ENCODE data around the gene MAPK6. TPM values are rescaled to one million over a fixed set of nuclear protein-coding genes. Genes with fewer than 3 reads are reported as not detected.

MAPK6 gene
- total RNA-seq, 3 donors from 2014 or later (not counting 1 experiment from before 2014, with no cell fraction given) = 33.0 to 36.2 (median 33.1) TPM

DNA sequence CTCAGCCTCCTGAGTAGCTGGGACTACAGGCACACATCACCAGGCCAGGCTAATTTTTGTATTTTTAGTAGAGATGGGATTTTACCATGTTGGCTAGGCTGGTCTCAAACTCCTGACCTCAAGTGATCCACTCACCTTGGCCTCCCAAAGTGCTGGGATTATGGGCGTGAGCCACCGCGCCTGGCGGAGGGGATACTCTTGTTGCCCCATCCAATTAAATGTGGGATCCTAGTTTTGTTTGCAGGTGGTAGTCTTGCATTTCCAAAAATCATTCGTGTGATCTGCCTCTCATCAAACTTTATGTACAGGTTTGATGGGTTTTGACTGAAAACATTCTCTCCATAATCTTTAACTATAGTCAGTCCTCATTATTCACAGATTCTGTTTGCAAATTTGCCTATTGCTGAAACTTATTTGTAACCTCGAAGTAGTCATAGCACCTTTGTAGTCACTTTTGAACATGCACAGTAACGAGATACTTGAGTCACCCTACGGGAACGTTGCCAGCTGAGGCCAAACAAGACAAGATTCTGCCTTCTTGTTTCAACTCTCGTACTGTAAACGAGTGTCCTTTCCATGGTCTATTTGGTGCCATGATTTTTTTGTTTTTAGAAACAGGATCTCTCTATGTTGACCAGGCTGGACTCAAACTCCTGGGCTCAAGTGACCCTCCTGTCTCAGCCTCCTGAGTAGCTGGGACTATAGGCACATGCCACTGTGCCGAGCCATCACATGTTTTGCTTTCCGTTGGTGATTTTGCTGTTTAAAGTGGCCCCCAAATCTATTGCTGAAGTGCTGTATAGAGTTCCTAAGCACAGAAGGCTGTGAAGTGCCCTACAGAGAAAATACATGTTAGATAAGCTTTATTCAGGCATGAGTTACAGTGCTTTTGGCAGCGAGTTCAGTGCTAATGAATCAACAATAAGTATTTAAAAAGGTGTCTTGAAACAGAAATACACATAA is 8.1 kb upstream of the MAPK6 start:
- intact Hi-C loops (cut with micrococcal nuclease) = no loop called here
- H3K27me3 Mint-ChIP-seq (ENCODE audit: low read depth in 2 of 2) = peaks cover 0 to 5% of the 10 kb centered on the region in 2 donors
- WGBS (ENCODE audit: insufficient coverage) = 89% methylated on average over 13 of the region's 14 CpGs
- H3K4me3 Mint-ChIP-seq = no peak overlapping the region
- no peaks in the 10 kb centered on the region for H3K9me3 Mint-ChIP-seq
- no peaks in the 10 kb centered on the region for H3K36me3 Mint-ChIP-seq
- H3K27me3 ChIP-seq (ENCODE audit: control insufficient read depth, insufficient read depth, low read length) = no peaks in the 10 kb centered on the region
- H3K4me1 Mint-ChIP-seq = no peaks in the 10 kb centered on the region
- no peak for DNase-seq
- ATAC-seq = no peak
- no peak overlapping the region for H3K27ac ChIP-seq (ENCODE audit: low read length)
- TF ChIP-seq, protein P1, sequence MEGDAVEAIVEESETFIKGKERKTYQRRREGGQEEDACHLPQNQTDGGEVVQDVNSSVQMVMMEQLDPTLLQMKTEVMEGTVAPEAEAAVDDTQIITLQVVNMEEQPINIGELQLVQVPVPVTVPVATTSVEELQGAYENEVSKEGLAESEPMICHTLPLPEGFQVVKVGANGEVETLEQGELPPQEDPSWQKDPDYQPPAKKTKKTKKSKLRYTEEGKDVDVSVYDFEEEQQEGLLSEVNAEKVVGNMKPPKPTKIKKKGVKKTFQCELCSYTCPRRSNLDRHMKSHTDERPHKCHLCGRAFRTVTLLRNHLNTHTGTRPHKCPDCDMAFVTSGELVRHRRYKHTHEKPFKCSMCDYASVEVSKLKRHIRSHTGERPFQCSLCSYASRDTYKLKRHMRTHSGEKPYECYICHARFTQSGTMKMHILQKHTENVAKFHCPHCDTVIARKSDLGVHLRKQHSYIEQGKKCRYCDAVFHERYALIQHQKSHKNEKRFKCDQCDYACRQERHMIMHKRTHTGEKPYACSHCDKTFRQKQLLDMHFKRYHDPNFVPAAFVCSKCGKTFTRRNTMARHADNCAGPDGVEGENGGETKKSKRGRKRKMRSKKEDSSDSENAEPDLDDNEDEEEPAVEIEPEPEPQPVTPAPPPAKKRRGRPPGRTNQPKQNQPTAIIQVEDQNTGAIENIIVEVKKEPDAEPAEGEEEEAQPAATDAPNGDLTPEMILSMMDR (IDR thresholded peaks at IDR 0.05) = no peak
- H3K36me3 ChIP-seq (ENCODE audit: control insufficient read depth, insufficient read depth, low read length) = no peaks in the 10 kb centered on the region
- no peak overlapping the region for H3K4me3 ChIP-seq (ENCODE audit: low read length)
- no peak overlapping the region for H3K27ac Mint-ChIP-seq
- H3K9me3 ChIP-seq (ENCODE audit: control insufficient read depth, insufficient read depth, low read length) = no peaks in the 10 kb centered on the region
- peaks cover 2% of the 10 kb centered on the region for H3K4me1 ChIP-seq (ENCODE audit: control insufficient read depth, insufficient read depth, low read length)

DNA sequence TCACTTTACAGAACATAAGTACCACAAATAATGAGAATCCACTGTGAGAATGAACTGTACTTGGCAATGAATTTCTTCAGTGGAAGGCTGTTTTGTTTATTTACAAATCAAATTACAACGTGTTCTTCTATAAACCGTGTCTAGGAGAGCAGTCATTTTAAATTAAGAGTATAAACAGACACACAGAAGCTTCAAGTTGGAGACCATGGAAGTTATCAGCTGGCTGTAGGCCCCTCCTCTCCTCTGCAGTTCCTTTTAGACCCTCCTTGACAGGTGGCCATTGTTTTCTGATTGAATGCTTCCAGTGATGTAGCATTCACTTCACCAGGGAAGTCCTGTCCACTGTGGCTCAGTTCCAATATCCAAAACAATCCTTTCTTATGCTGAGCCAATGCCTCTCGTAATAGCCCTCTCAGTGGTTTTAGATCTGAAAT is 7.3 kb upstream of the MAPK6 start:
- Histone ChIP-seq H3K4me3 (ENCODE audit: low read length) (no peak overlapping the region), H3K36me3 (ENCODE audit: control insufficient read depth, insufficient read depth, low read length) (no peaks in the 10 kb centered on the region), H3K4me1 (ENCODE audit: control insufficient read depth, insufficient read depth, low read length) (peaks cover 2% of the 10 kb centered on the region), H3K9me3 (ENCODE audit: control insufficient read depth, insufficient read depth, low read length) (no peaks in the 10 kb centered on the region), H3K27ac (ENCODE audit: low read length) (no peak overlapping the region), H3K27me3 (ENCODE audit: control insufficient read depth, insufficient read depth, low read length) (no peaks in the 10 kb centered on the region)
- no peak for ATAC-seq
- no peaks in the 10 kb centered on the region for H3K4me1 Mint-ChIP-seq
- WGBS (ENCODE audit: insufficient coverage) = 84% methylated on average over 3 of the region's 3 CpGs
- intact Hi-C loops (cut with micrococcal nuclease) = no loop called here
- H3K27me3 Mint-ChIP-seq (ENCODE audit: low read depth in 2 of 2) = peaks cover 0 to 5% of the 10 kb centered on the region in 2 donors
- TF ChIP-seq, protein P1 (IDR thresholded peaks at IDR 0.05) = no peak
- H3K27ac Mint-ChIP-seq = no peak overlapping the region
- H3K4me3 Mint-ChIP-seq = no peak overlapping the region
- no peak for DNase-seq
- no peaks in the 10 kb centered on the region for H3K9me3 Mint-ChIP-seq
- no peaks in the 10 kb centered on the region for H3K36me3 Mint-ChIP-seq

DNA sequence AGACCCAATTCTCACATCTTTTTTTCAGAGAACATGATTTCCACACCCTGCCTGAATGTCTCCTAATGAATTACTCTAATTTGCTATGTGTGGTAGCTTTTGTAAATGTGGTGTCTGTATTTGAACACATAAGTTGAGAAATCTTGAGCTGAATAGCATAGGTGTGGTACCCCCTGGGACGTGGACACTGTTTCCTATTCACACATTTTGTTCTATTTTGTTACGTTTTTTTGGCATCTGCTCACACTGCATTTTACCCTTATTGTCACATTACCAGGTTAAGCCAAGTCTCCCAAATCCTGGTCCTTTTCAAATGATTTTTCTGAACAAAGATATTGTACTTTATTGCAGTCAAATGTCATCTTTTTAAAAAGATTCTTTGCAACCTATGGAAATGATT is 6.8 kb upstream of the MAPK6 start:
- H3K27ac Mint-ChIP-seq = no peak overlapping the region
- DNase-seq = no peak
- TF ChIP-seq, protein P1 (IDR thresholded peaks at IDR 0.05) = no peak

More for the DNA sequence above, 6.8 kb upstream of the MAPK6 start:
- no peak for ATAC-seq
- no peaks in the 10 kb centered on the region for H3K36me3 ChIP-seq (ENCODE audit: control insufficient read depth, insufficient read depth, low read length)
- no peak overlapping the region for H3K4me3 Mint-ChIP-seq
- no peak overlapping the region for H3K27ac ChIP-seq (ENCODE audit: low read length)
- no peaks in the 10 kb centered on the region for H3K36me3 Mint-ChIP-seq
- intact Hi-C loops (cut with micrococcal nuclease) = no loop called here
- H3K4me1 ChIP-seq (ENCODE audit: control insufficient read depth, insufficient read depth, low read length) = peaks cover 2% of the 10 kb centered on the region
- WGBS (ENCODE audit: insufficient coverage) = 70% methylated on average over 2 of the region's 2 CpGs
- H3K9me3 ChIP-seq (ENCODE audit: control insufficient read depth, insufficient read depth, low read length) = no peaks in the 10 kb centered on the region
- no peaks in the 10 kb centered on the region for H3K4me1 Mint-ChIP-seq
- H3K4me3 ChIP-seq (ENCODE audit: low read length) = no peak overlapping the region
- H3K27me3 ChIP-seq (ENCODE audit: control insufficient read depth, insufficient read depth, low read length) = no peaks in the 10 kb centered on the region
- H3K9me3 Mint-ChIP-seq = no peaks in the 10 kb centered on the region
- peaks cover 3 to 5% of the 10 kb centered on the region in 2 donors for H3K27me3 Mint-ChIP-seq (ENCODE audit: low read depth in 2 of 2)

Data from natural killer cell (primary cell).